GM18519 (cell line): ENCODE measurements around the gene ATP6V1C2.

Source experiments
- ATAC-seq: cut with Tn5 transposase; IDR thresholded peaks from one replicate; pipeline ENCODE4 v1.9.1; 2021; ENCODE audit warnings: mild to moderate bottlenecking, moderate library complexity; ENCODE audit not compliant: unreplicated experiment, low FRiP score

The ATP6V1C2 gene

DNA sequence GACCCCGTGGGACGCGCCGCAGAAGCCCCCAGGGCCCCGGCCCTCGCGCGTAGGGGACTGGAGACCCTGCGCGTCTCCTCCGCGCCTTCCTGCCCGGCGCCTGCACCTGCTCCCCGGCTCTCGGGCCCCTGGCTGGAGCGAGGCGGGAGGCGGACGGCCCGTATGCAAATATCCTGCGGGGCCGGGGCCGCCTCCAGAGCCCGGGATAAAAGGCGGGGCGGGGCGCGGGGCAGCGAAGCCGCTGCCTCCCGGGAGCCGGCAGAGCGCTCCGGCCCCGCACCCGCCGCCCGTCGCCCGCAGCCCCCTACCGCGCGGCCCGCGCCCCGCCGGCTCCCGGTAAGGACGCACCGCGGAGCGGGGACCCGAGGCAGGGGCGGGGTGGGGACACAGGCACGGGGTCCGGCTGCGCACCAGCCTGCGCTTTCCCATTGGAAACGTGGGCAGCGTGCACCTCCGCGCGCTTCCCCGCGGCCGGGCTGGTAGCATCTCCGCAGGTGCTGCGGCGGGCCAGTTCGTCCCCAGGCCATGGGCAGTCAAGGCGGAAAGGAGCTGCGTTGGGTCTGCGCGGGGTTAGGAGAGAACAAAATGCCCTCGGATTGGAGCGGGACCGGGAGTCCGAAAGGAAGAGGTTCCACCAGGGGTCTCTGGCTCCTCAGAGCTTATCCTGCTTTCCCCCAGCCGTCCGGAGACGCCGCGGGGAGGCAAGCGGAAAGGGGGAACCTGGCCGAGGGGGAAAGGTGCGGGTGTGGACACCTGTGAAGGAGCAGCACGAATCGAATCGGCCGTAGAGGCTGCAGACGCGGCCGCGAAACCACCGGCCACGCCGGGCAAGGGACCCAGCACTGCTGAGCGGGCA, at the start of gene ATP6V1C2:
Gene ATP6V1C2, plus strand, starts transcription at position 235 of the 856 bp plus-strand sequence. CDS start 1,220 bp downstream, outside the sequence.
- no peak for ATAC-seq

DNA sequence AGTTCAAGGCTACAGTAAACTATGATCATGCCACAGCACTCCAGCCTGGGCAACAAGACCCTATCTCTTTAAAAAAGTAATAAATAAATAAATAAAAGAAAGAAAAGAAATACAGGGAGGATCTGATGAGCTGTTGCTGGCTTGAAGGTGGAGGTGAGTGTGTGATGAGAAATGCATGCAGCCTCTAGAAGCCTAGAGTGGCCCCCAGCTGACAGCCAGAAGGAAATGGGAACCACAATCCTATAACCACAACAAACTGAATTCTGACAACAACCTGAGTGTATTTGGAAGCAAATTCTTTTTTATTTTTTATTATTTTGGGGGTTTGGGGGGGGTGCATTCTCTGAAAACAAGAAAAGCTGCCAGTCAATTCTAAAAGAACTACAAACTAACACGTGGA, 46.3 kb upstream of the ATP6V1C2 start:
- no peak for ATAC-seq

- ATAC-seq: no peak
Measured at GRCh38 chr2:10678225-10678624, 43.2 kb upstream of the ATP6V1C2 start.

GRCh38 chr2:10680214-10680613, 41.2 kb upstream of the ATP6V1C2 start:
- ATAC-seq: no peak

DNA sequence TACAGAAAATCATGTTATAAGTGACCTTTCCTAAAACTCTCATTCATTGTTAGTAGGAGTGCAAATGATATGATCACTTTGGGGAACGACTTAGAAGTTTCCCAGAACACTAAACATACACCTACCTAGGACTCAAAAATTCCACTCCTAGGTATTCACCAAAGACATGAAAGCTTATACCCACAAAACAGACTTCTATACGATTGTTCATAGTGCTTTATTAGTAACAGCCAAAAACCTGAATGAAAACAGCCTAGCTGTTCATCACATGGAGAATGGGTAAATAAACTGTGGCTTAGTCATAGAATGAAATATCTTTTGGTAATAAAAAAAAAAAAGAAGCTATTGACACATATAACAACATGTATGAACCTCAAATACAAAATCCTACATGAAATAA, 40.5 kb upstream of the ATP6V1C2 start:
- ATAC-seq: no peak

DNA sequence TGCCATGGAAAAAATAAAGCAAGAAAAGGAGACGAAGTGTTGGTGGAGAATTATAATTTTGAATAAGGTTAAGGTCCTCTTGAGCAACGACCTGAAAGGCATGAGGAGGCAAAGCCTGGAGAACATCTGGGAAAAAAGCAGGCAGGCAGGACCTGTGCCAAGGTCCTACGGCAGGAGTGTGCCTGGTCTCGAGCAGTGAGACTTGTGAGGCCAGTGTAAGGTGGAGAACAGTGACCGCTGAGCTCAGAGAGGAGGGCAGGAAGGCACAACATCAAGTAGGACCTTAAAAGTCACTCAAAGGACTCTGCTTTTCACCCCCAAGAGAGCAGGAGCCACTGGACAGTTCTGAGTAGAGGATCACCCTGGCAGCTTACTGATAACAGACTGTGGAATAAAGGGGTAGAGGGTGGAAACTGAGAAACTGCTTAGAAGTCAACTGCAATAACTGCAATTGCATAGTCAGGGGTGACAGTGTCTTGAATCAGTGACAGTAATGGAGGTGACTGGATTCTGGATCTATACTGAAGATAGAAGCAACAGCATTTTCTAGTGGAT, 35.2 kb upstream of the ATP6V1C2 start:
- ATAC-seq: no peak

GRCh38 chr2:10688921-10689807, 32.3 kb upstream of the ATP6V1C2 start:
- no peak for ATAC-seq

DNA sequence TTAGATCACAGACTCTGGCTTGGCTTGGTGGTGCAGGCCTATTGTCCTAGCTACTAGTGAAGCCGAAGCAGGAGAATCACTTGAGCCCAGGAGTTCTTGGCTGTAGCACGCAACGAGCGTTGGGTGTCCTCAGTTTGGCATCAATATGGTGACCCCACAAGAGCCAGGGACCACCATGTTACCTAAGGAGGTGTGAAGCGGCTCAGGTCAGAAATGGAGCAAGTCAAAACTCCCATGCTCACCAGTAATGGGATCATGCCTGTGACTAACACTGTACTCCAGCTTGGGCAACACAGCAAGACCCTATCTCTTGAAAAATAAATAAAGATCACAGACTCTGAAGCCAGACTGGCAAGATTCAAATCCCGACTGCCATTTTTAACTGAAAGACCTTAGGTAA, 29.9 kb upstream of the ATP6V1C2 start:
- no peak for ATAC-seq

GRCh38 chr2:10700078-10700803, 21.2 kb upstream of the ATP6V1C2 start:
- ATAC-seq: no peak

GRCh38 chr2:10704034-10704594, 17.3 kb upstream of the ATP6V1C2 start:
- no peak for ATAC-seq

DNA sequence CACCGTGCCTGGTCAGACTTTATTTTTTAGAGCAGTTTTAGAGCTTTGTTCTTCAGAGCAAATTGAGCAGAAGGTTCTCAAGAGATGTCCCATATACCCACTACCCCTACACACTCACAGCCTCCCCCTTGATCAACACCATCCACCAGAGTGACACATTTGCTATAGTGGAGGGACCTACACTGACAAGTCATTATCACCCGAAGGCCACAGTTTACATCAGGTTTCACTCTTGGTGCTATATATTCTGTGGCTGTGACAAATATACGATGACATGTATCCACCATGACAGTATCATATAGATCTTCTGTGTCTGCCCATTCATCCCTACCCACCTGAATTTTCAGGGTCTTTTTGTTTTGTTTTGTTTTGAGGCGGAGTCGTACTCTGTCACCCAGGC, 15.4 kb upstream of the ATP6V1C2 start:
- no peak for ATAC-seq

DNA sequence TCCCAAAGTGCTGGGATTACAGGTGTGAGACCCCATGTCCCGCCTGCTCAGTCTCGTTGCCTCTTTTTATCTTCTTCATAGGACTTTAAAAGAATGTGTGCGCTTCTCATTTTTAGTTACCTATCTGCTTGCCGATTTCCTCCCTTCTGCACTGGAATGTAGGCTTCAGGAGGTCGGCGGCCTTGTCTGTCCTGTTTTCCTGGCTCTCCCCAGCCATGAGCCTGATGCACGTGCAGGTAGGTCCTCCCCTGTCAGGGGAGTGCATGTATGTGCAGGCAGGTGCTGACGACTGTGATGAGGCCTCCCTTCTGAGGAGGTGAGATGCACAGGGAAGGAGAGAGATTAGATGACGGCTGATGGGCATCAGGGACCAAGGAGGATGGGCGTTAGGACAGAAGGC, 13.6 kb upstream of the ATP6V1C2 start:
- ATAC-seq: no peak

DNA sequence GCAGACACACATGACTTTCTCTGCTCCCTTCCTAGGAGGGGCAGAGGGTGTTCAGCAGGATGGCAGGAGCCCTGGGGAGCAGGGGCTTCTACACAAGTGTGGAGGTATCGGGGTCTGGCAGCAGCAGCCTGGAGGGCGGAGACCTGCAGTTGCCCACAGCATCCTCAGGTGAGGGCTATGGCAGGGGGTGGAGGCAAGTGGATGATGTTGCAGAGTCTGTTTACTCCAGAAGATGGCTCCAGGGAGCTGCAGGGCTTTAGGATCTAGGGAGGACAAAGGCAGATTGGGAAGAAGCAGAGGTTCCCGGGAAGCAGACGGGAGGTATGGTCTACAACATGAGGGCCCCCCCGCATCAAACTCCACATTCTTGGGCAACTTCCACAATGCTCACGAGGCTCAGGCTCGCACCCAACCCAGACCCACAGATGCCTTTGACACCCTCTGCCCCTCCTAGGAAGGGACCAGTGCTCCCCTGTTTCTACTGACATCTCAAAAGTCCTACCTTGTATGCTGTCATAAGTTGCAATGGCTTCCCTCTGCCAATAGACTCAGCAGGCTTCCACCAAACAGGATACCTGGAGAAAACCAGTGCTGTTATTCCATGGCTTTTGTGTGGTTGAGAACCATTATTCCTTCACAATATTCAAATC, 12.0 kb upstream of the ATP6V1C2 start:
- no peak for ATAC-seq

DNA sequence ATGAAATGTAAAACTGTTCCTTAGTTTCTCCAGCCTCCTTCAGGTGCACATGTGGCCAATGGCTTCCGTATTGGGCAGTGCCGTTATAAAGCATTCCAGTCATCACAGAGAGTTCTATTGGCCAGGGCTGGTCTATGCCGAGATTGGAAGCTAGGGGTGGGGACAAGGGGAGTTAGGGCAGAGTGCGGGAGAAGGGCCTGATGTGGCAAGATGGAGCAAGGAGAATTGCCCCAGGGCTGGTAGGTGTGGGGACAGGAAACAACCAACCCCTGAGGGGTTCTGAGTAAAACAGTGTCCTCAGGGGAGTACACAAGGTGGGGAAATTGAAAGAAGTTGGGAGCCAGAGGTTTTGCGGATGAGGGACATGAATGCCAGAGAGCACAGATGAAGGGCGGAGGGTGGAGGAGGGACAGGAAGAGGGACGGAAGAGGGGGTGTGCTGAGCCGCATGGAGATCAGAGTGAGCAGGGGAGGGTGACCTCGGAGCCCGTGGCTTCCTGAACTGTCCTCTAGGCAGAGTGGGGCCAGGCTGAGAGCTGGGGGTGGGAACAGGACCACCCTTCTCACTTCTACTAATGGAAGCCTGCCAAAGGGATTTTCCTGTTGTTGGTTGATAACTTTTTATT, 9.1 kb upstream of the ATP6V1C2 start:
- ATAC-seq: no peak

DNA sequence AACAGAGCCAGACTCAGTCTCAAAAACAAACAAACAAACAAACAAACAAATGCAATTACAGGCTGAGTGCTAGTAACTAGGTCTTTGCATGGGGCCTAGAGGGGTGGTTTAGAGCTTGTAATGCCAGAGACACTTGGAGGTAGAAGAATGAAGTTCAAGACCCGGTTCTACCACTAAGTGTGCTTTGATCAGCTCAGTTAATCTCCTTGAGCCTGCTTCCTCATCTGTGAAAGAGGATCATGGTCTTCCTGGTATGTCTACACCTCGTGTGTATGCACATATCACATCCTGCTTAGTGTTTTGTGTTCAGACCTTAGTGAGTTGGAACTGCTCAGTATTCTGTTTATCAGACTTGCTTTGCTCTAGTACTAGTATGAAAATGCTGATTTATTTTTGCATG, 4.8 kb upstream of the ATP6V1C2 start:
- ATAC-seq: no peak

GRCh38 chr2:10717628-10718027, 3.8 kb upstream of the ATP6V1C2 start:
- no peak for ATAC-seq

DNA sequence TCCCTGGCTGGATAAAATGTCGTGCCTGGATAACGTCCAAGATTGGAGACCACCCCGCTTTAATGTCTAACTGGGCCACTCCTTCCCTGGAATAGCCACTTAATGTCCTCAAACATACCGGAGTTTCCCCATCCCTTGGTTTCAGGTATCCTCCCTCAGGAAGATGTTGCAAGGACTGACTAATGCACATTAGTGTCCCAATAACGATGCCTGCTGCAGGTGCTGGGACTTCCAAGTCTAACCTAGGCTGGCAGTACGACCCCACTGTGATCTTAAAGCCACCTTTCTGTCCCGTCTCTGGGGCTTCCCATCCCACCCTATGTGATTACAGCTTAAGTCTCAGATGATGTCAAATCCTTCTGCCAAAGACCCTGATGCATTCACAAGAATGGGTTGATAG, 1.1 kb upstream of the ATP6V1C2 start:
- no peak for ATAC-seq

DNA sequence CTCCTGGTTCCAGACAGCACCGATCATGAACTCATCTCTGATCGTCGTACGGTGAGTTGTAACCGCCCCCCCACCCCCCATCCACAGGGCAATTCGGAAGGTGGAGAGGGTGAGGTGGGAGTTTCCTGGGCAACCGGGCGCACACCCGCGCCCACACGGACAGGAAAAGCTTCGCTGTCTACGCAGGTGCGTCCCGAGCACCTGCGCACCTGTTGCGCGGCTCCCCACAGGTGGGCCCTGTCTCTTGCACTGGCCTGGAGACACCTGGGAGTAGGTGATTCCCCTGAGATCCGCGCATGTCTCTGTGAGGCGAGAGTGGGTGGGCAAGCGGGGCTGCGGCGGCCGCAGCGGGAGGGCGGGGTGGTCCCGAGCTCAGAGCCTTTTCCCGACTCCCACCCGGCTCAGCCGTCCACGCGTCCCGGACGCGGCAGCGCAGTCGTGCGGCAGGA, 459 bp upstream of the ATP6V1C2 start:
- ATAC-seq: no peak

DNA sequence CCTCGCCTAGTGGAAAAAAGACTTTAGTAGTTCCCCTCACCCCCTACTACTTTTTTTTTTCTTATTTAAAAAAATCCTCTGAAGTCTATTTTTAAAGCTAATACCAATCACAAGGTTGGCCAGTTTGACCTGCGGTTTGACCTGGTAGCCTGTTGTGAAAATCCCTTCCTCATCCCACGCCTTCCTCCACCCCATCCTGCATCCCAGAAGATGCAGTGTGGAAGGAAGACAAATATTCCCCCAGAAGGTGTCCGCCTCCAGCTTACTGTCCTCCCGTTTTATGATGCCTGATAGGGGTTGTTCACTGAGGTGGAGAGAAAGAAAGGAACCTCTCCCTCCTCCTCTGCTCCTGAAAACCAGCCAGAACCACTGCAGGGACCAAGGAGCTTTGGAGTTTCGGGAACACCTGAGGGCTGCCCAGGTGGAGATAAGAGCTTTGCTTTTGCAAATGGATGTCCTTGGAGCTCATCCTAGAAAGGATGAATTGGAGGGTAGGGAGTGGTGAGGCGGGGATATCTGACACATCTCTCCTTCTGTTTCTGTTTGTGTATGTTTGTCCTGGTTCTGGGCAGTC, 909 bp downstream of the ATP6V1C2 start:
- ATAC-seq: no peak
